Measurements from ENCODE around the gene POLR2A.

- TF ChIP-seq CTCF (tag by site-specific recombination; IDR thresholded peaks at IDR 0.05) (no peak), ELK4 (IDR thresholded peaks at IDR 0.05; ENCODE audit: borderline replicate concordance, low read depth, low read length) (no peak), ZNF768 (tag by site-specific recombination; IDR thresholded peaks at IDR 0.05) (no peak), ZBTB7A (tag by site-specific recombination; IDR thresholded peaks at IDR 0.05; ENCODE audit: low read depth) (no peak), ZNF324 (tag by site-specific recombination; IDR thresholded peaks at IDR 0.05) (no peak), KLF1 (tag by site-specific recombination; IDR thresholded peaks at IDR 0.05) (no peak), ZSCAN18 (tag by site-specific recombination; IDR thresholded peaks at IDR 0.05) (no peak), REST (tag by site-specific recombination; IDR thresholded peaks at IDR 0.05) (no peak), ZBTB17 (tag by site-specific recombination; IDR thresholded peaks at IDR 0.05) (no peak), ZNF274 (IDR thresholded peaks at IDR 0.05; ENCODE audit: low read length) (no peak), ZNF274 (tag by site-specific recombination; IDR thresholded peaks at IDR 0.05; ENCODE audit: borderline replicate concordance) (no peak), ZNF10 (tag by site-specific recombination; IDR thresholded peaks at IDR 0.05) (no peak), ZNF645 (tag by site-specific recombination; IDR thresholded peaks at IDR 0.05) (no peak)
Measured at GRCh38 chr17:7465597-7466275, 18.4 kb upstream of the POLR2A start.

Measured in HEK293 (cell line).